ENCODE measurements around the gene ADA. TPM values are rescaled to one million over a fixed set of nuclear protein-coding genes. Genes with fewer than 3 reads are reported as not detected.

Gene ADA
- polyA plus RNA-seq, 1 donor = 6.0 TPM

- DNase-seq = no peak
These were observed 77.1 kb downstream of the ADA start for GRCh38 chr20:44574372-44574771.

- DNase-seq = no peak
These were observed 78.0 kb downstream of the ADA start for GRCh38 chr20:44573501-44573869.

- no peak for DNase-seq
These were observed 78.7 kb downstream of the ADA start for GRCh38 chr20:44572551-44573500.

- no peak for DNase-seq
These were observed 80.0 kb downstream of the ADA start for GRCh38 chr20:44571362-44571988.

GRCh38 chr20:44570367-44570766 lies 81.1 kb downstream of the ADA start:
- no peak for DNase-seq

Other genes with a start within 250 kb of the ADA start
- gene TTPAL, start 175.8 kb downstream of the ADA start, polyA plus RNA-seq (ENCODE audit: insufficient read length) = 5.0 TPM
- 54.0 TPM for gene SERINC3, start 129.6 kb downstream of the ADA start, polyA plus RNA-seq (ENCODE audit: insufficient read length)
- 57.2 TPM for gene PKIG, start 69.1 kb downstream of the ADA start, polyA plus RNA-seq (ENCODE audit: insufficient read length)
- gene CCN5, start 63.7 kb upstream of the ADA start, polyA plus RNA-seq (ENCODE audit: insufficient read length) = 0.15 TPM
- 0.40 TPM for gene KCNK15, start 94.2 kb upstream of the ADA start, polyA plus RNA-seq (ENCODE audit: insufficient read length)
- gene RIMS4, start 158.8 kb upstream of the ADA start, polyA plus RNA-seq (ENCODE audit: insufficient read length) = 9.0 TPM
- 104 TPM for gene YWHAB, start 234.0 kb upstream of the ADA start, polyA plus RNA-seq (ENCODE audit: insufficient read length)